HEK293T (cell line): ENCODE data around the gene PRRT4.

Experiments used
- BHLHE40 ChIP-seq: fragments of 450-650 bp; IDR thresholded peaks from 2 replicates; pipeline ENCODE4 v1.6.1; 2016; ENCODE audit warnings: mild to moderate bottlenecking, moderate library complexity, borderline replicate concordance
- FOXA1 ChIP-seq: fragments of 450-650 bp; IDR thresholded peaks from 2 replicates; pipeline ENCODE4 v1.6.1; 2016; ENCODE audit warnings: mild to moderate bottlenecking
- FOXK2 ChIP-seq: fragments of 450-650 bp; IDR thresholded peaks from 2 replicates; pipeline ENCODE4 v1.6.1; 2016; ENCODE audit warnings: mild to moderate bottlenecking
- SP1 ChIP-seq: fragments of 450-650 bp; IDR thresholded peaks from 2 replicates; pipeline ENCODE4 v1.6.1; 2017

- TF ChIP-seq FOXA1 (no peak), BHLHE40 (no peak), SP1 (no peak), FOXK2 (no peak)
Measured at GRCh38 chr7:128395748-128396147, 34.3 kb upstream of the PRRT4 start.
